ENCODE measurements around the gene BORCS5. TPM values are rescaled to one million over a fixed set of nuclear protein-coding genes. Genes with fewer than 3 reads are reported as not detected.

BORCS5 gene
- total and polyA plus RNA-seq, 3 experiments from 2014 or later = 22.0 to 39.7 (median 36.4) TPM

GRCh38 chr12:12425616-12426015, 68.7 kb downstream of the BORCS5 start:
- ChIA-PET POLR2A (interaction anchor here (1.1 kb wide), 1 partner anchor 16 kb away, joined by 3 read pairs; no protein-coding TSS in a partner anchor), CTCF (no interaction called here)
- H3K4me3 ChIP-seq (ENCODE audit: low read length) = no peak overlapping the region
- Mint-ChIP-seq H3K4me1 (peaks cover 25 to 64% (median 54%) of the 10 kb centered on the region in 3 donors), H3K27ac (peak overlapping the region in 2 of 8 donors; percentile 44 to 50), H3K36me3 (peaks cover 16 to 45% (median 33%) of the 10 kb centered on the region in 3 donors), H3K4me3 (peak overlapping the region in 1 of 7 donors; percentile 4), H3K9me3 (peaks cover 11 to 34% (median 18%) of the 10 kb centered on the region in 5 donors), H3K27me3 (no peaks in the 10 kb centered on the region)
- no peaks in the 10 kb centered on the region for H3K36me3 ChIP-seq (ENCODE audit: insufficient read depth, low read length)
- no peak for DNase-seq
- no peaks in the 10 kb centered on the region for H3K4me1 ChIP-seq (ENCODE audit: insufficient read depth, low read length)
- no peak overlapping the region for H3K27ac ChIP-seq (ENCODE audit: low read depth, low read length)
- H3K9me3 ChIP-seq (ENCODE audit: low read length) = no peaks in the 10 kb centered on the region
- no peaks in the 10 kb centered on the region for H3K27me3 ChIP-seq (ENCODE audit: insufficient read depth, low read length, poor library complexity, severe bottlenecking)

DNA sequence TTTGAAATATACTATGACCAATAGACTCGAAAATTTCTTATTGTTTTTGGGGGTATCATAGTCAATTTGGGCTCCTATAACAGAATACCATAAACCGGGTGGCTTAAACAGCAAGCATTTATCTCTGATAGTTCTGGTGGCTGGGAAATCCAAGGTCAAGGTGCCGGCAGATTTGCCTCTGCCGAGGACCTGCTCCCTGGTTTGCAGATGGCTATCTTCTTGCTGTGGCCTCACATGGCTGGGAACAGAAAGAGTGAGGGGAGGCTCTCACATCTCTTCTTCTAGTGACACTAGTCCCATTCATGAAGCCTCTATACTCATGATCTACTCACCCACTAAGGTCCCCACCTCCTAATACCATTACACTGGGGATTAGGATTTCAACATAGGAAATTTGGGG, 70.7 kb downstream of the BORCS5 start:
- peaks cover 10 to 30% (median 23%) of the 10 kb centered on the region in 3 donors for H3K36me3 Mint-ChIP-seq
- CTCF ChIA-PET = interaction anchor here (0.7 to 1.4 kb wide), 2 partner anchors 10 to 15 kb away, joined by 3 read pairs; no protein-coding TSS in a partner anchor
- Histone ChIP-seq H3K27ac (ENCODE audit: low read depth, low read length) (no peak overlapping the region), H3K27me3 (ENCODE audit: insufficient read depth, low read length, poor library complexity, severe bottlenecking) (no peaks in the 10 kb centered on the region), H3K4me3 (ENCODE audit: low read length) (no peak overlapping the region), H3K36me3 (ENCODE audit: insufficient read depth, low read length) (no peaks in the 10 kb centered on the region), H3K9me3 (ENCODE audit: low read length) (no peaks in the 10 kb centered on the region), H3K4me1 (ENCODE audit: insufficient read depth, low read length) (no peaks in the 10 kb centered on the region)
- peak overlapping the region in 4 of 8 donors; percentile 8 to 34 (median 21) for H3K27ac Mint-ChIP-seq
- peaks cover 35 to 66% (median 62%) of the 10 kb centered on the region in 3 donors for H3K4me1 Mint-ChIP-seq
- POLR2A ChIA-PET = interaction anchor here (0.5 to 0.7 kb wide), 2 partner anchors 77 to 298 kb away, joined by 3 to 12 read pairs; no protein-coding TSS in a partner anchor
- H3K9me3 Mint-ChIP-seq = peaks cover 11 to 21% (median 18%) of the 10 kb centered on the region in 5 donors
- DNase-seq = no peak
- H3K4me3 Mint-ChIP-seq = no peak overlapping the region
- H3K27me3 Mint-ChIP-seq = no peaks in the 10 kb centered on the region

DNA sequence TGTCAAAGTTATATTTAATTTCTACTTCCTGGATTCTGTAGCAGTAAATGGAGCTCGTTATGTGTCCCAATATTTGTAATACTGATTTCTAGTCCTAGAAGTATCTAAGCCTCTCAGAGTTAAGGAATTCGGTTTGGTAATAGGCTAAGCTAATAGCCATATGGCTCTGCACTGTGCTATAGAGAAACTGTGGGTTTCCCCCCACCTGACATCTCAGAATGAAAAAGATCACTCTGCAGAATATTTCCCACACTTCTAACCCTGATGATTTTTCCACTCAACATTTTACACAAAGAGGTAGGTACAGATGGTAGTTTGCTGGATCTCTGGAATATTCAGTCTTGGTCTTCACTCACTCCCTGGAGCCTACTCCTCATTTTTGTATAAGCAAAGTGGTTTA, 71.2 kb downstream of the BORCS5 start:
- Histone ChIP-seq H3K4me3 (ENCODE audit: low read length) (no peak overlapping the region), H3K4me1 (ENCODE audit: insufficient read depth, low read length) (no peaks in the 10 kb centered on the region), H3K27me3 (ENCODE audit: insufficient read depth, low read length, poor library complexity, severe bottlenecking) (no peaks in the 10 kb centered on the region), H3K27ac (ENCODE audit: low read depth, low read length) (no peak overlapping the region), H3K9me3 (ENCODE audit: low read length) (no peaks in the 10 kb centered on the region), H3K36me3 (ENCODE audit: insufficient read depth, low read length) (no peaks in the 10 kb centered on the region)
- H3K27me3 Mint-ChIP-seq = no peaks in the 10 kb centered on the region
- H3K4me1 Mint-ChIP-seq = peaks cover 39 to 71% (median 67%) of the 10 kb centered on the region in 3 donors
- H3K4me3 Mint-ChIP-seq = no peak overlapping the region
- H3K9me3 Mint-ChIP-seq = peaks cover 11 to 20% (median 18%) of the 10 kb centered on the region in 5 donors
- POLR2A ChIA-PET = no interaction called here
- peak overlapping the region in 4 of 8 donors; percentile 34 to 69 (median 61) for H3K27ac Mint-ChIP-seq
- CTCF ChIA-PET = interaction anchor here (1.4 kb wide), 1 partner anchor 10 kb away, joined by 3 read pairs; no protein-coding TSS in a partner anchor
- DNase-seq = no peak
- peaks cover 13 to 29% (median 25%) of the 10 kb centered on the region in 3 donors for H3K36me3 Mint-ChIP-seq

DNA sequence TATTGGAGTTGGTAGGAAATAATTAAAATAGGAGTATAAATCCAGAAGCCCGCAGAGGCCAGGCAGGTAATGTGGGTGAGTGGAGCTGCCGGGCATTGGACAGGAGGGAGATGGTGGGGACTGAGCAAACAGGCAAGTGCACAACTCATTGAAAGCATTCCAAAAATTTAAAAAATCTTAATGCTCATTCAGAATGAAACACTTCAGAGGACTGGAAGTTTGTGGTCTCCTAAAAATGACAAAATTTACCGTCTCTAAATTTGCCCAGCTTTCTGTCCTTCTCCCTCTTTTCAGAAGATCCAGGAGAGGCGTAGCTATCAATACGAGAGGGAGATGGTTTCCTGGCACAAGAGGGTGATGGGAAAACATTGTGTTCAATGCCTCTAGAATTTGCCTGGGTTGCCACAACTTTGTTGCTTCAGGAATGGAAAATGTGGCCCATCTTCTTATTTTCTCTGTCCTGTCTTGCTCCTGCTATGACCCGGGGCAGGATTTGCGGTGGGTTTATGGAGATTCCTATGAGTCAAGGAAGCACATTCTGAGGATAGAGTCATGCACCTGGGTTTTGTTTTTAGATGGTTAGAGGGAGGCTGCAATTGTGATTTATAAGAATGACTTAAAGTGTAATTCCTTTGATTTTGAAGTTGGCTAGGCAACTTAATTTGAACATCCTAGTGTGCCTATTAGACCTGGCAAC, 72.2 kb downstream of the BORCS5 start:
- no peaks in the 10 kb centered on the region for H3K4me1 ChIP-seq (ENCODE audit: insufficient read depth, low read length)
- Mint-ChIP-seq H3K27me3 (no peaks in the 10 kb centered on the region), H3K27ac (peak overlapping the region; percentile 2 to 88 (median 79)), H3K36me3 (peaks cover 11 to 18% (median 18%) of the 10 kb centered on the region in 3 donors), H3K9me3 (peaks cover 4 to 10% (median 8%) of the 10 kb centered on the region in 5 donors), H3K4me3 (peak overlapping the region in 1 of 7 donors; percentile 42), H3K4me1 (peaks cover 45 to 79% (median 75%) of the 10 kb centered on the region in 3 donors)
- no peaks in the 10 kb centered on the region for H3K27me3 ChIP-seq (ENCODE audit: insufficient read depth, low read length, poor library complexity, severe bottlenecking)
- no peak overlapping the region for H3K27ac ChIP-seq (ENCODE audit: low read depth, low read length)
- ChIA-PET POLR2A (no interaction called here), CTCF (interaction anchor here (1.0 kb wide), 1 partner anchor 12 kb away, joined by 3 read pairs; no protein-coding TSS in a partner anchor)
- no peak for DNase-seq
- no peaks in the 10 kb centered on the region for H3K9me3 ChIP-seq (ENCODE audit: low read length)
- no peaks in the 10 kb centered on the region for H3K36me3 ChIP-seq (ENCODE audit: insufficient read depth, low read length)
- H3K4me3 ChIP-seq (ENCODE audit: low read length) = no peak overlapping the region

DNA sequence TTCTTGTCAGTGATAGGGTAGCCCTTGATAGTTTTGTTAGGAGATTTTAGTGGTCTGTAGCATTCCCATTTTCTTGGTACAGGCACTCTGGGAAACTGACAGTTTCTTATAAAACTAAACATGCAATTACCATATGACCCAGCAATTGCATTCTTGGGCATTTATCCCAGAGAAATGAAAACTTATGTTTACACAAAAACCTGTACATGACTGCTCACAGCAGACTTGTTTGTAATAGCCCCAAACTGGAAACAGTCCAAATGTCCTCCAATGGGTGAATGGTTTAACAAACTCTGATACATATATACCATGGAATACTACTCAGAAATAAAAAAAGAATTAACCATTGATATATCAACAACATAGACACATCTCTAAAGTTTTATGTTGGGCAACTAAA, 75.5 kb downstream of the BORCS5 start:
- Mint-ChIP-seq H3K27ac (peak overlapping the region in 7 of 8 donors; percentile 14 to 85 (median 81)), H3K27me3 (no peaks in the 10 kb centered on the region), H3K4me3 (peak overlapping the region in 6 of 7 donors; percentile 22 to 85 (median 58)), H3K9me3 (no peaks in the 10 kb centered on the region), H3K36me3 (peaks cover 6 to 27% (median 12%) of the 10 kb centered on the region in 3 donors), H3K4me1 (peaks cover 44 to 71% (median 69%) of the 10 kb centered on the region in 3 donors)
- Histone ChIP-seq H3K9me3 (ENCODE audit: low read length) (no peaks in the 10 kb centered on the region), H3K4me3 (ENCODE audit: low read length) (no peak overlapping the region), H3K4me1 (ENCODE audit: insufficient read depth, low read length) (no peaks in the 10 kb centered on the region), H3K36me3 (ENCODE audit: insufficient read depth, low read length) (no peaks in the 10 kb centered on the region), H3K27ac (ENCODE audit: low read depth, low read length) (no peak overlapping the region), H3K27me3 (ENCODE audit: insufficient read depth, low read length, poor library complexity, severe bottlenecking) (no peaks in the 10 kb centered on the region)
- ChIA-PET CTCF (no interaction called here), POLR2A (interaction anchor here (1.8 kb wide), 1 partner anchor 10 kb away, joined by 7 read pairs; no protein-coding TSS in a partner anchor)
- no peak for DNase-seq

- H3K27me3 ChIP-seq (ENCODE audit: insufficient read depth, low read length, poor library complexity, severe bottlenecking) = no peaks in the 10 kb centered on the region
- H3K27ac ChIP-seq (ENCODE audit: low read depth, low read length) = no peak overlapping the region
- Mint-ChIP-seq H3K27ac (peak overlapping the region in 7 of 8 donors; percentile 35 to 88 (median 81)), H3K27me3 (no peaks in the 10 kb centered on the region), H3K4me3 (peak overlapping the region in 6 of 7 donors; percentile 35 to 74 (median 44)), H3K36me3 (peaks cover 7 to 29% (median 12%) of the 10 kb centered on the region in 3 donors), H3K9me3 (no peaks in the 10 kb centered on the region), H3K4me1 (peaks cover 50 to 69% (median 69%) of the 10 kb centered on the region in 3 donors)
- H3K9me3 ChIP-seq (ENCODE audit: low read length) = no peaks in the 10 kb centered on the region
- ChIA-PET POLR2A (interaction anchor here (0.5 to 1.8 kb wide), 4 partner anchors 9 to 202 kb away, joined by 3 to 8 read pairs (median 6); no protein-coding TSS in a partner anchor), CTCF (interaction anchor here (1.4 kb wide), 1 partner anchor 9 kb away, joined by 6 read pairs; no protein-coding TSS in a partner anchor)
- no peak for DNase-seq
- no peaks in the 10 kb centered on the region for H3K4me1 ChIP-seq (ENCODE audit: insufficient read depth, low read length)
- no peak overlapping the region for H3K4me3 ChIP-seq (ENCODE audit: low read length)
- H3K36me3 ChIP-seq (ENCODE audit: insufficient read depth, low read length) = no peaks in the 10 kb centered on the region
Observed at GRCh38 chr12:12433203-12433731, 76.4 kb downstream of the BORCS5 start.

GRCh38 chr12:12436831-12437345, 80.0 kb downstream of the BORCS5 start:
- POLR2A ChIA-PET = no interaction called here
- H3K4me3 ChIP-seq (ENCODE audit: low read length) = no peak overlapping the region
- no peaks in the 10 kb centered on the region for H3K27me3 ChIP-seq (ENCODE audit: insufficient read depth, low read length, poor library complexity, severe bottlenecking)
- peaks cover 30% of the 10 kb centered on the region for H3K4me1 ChIP-seq (ENCODE audit: insufficient read depth, low read length)
- H3K4me3 Mint-ChIP-seq = peak overlapping the region in 1 of 7 donors; percentile 56
- peaks cover 61 to 77% (median 76%) of the 10 kb centered on the region in 3 donors for H3K4me1 Mint-ChIP-seq
- H3K36me3 ChIP-seq (ENCODE audit: insufficient read depth, low read length) = no peaks in the 10 kb centered on the region
- H3K27me3 Mint-ChIP-seq = no peaks in the 10 kb centered on the region
- no peak overlapping the region for H3K27ac ChIP-seq (ENCODE audit: low read depth, low read length)
- H3K27ac Mint-ChIP-seq = peak overlapping the region in 6 of 8 donors; percentile 86 to 100 (median 92)
- peaks cover 7 to 33% (median 14%) of the 10 kb centered on the region in 3 donors for H3K36me3 Mint-ChIP-seq
- CTCF ChIA-PET = interaction anchor here (1.1 to 1.3 kb wide), 4 partner anchors 10 to 67 kb away, joined by 3 to 4 read pairs (median 3); no protein-coding TSS in a partner anchor
- H3K9me3 ChIP-seq (ENCODE audit: low read length) = no peaks in the 10 kb centered on the region
- H3K9me3 Mint-ChIP-seq = no peaks in the 10 kb centered on the region
- no peak for DNase-seq

Measured in CD8-positive, alpha-beta memory T cell (primary cell).